Kidney glomerular epithelial cell (primary cell): ENCODE results near the gene NMRK2.
"Not testable (repeated sequence)": the region's sequence is repeated elsewhere in the genome, so short reads cannot be mapped to it uniquely, and the experiment has no call there.

Experiments used
- DNase-seq: peaks from one replicate; lab custom pipeline; 2025; lab: John Stamatoyannopoulos, UW

NMRK2 gene

GRCh38 chr19:3932931-3933810 is at the start of gene NMRK2:
Gene NMRK2, plus strand, starts transcription at chr19:3933069. Its CDS starts 603 bp downstream, at chr19:3933672.
- DNase-seq, result no peak

- DNase-seq, result no peak
Measured at GRCh38 chr19:3890591-3890990, 42.3 kb upstream of the NMRK2 start.

GRCh38 chr19:3893509-3894179 is 39.2 kb upstream of the NMRK2 start:
- no peak for DNase-seq

GRCh38 chr19:3894959-3895358 is 37.9 kb upstream of the NMRK2 start:
- not testable (repeated sequence) for DNase-seq

GRCh38 chr19:3895788-3896187 is 37.1 kb upstream of the NMRK2 start:
- no peak for DNase-seq

- no peak for DNase-seq
Measured at GRCh38 chr19:3897936-3898335, 34.9 kb upstream of the NMRK2 start.

GRCh38 chr19:3898426-3898825 is 34.4 kb upstream of the NMRK2 start:
- no peak for DNase-seq

GRCh38 chr19:3899531-3900294 is 33.2 kb upstream of the NMRK2 start:
- no peak for DNase-seq

- no peak for DNase-seq
Measured at GRCh38 chr19:3902317-3902973, 30.4 kb upstream of the NMRK2 start.

GRCh38 chr19:3904233-3904632 is 28.6 kb upstream of the NMRK2 start:
- DNase-seq, result no peak

GRCh38 chr19:3907626-3908265 is 25.1 kb upstream of the NMRK2 start:
- no peak for DNase-seq

GRCh38 chr19:3908266-3909054 is 24.4 kb upstream of the NMRK2 start:
- no peak for DNase-seq

- no peak for DNase-seq
Measured at GRCh38 chr19:3910105-3910504, 22.8 kb upstream of the NMRK2 start.

- no peak for DNase-seq
Measured at GRCh38 chr19:3914199-3914598, 18.7 kb upstream of the NMRK2 start.

- no peak for DNase-seq
Measured at GRCh38 chr19:3916033-3916432, 16.8 kb upstream of the NMRK2 start.

- DNase-seq, result no peak
Measured at GRCh38 chr19:3919793-3920192, 13.1 kb upstream of the NMRK2 start.

- DNase-seq, result no peak
Measured at GRCh38 chr19:3923096-3923758, 9.6 kb upstream of the NMRK2 start.

- no peak for DNase-seq
Measured at GRCh38 chr19:3923912-3924311, 9.0 kb upstream of the NMRK2 start.

- no peak for DNase-seq
Measured at GRCh38 chr19:3931041-3931440, 1.8 kb upstream of the NMRK2 start.
